HG03135 (cell line): ENCODE data around the gene HNRNPA0.
"Not testable (repeated sequence)": the region's sequence is repeated elsewhere in the genome, so short reads cannot be mapped to it uniquely, and the experiment has no call there.

Experiments used
- ATAC-seq: cut with Tn5 transposase; IDR thresholded peaks from one replicate; pipeline ENCODE4 v1.9.1; 2021; ENCODE audit warnings: mild to moderate bottlenecking, moderate library complexity; ENCODE audit not compliant: unreplicated experiment

Gene HNRNPA0

DNA sequence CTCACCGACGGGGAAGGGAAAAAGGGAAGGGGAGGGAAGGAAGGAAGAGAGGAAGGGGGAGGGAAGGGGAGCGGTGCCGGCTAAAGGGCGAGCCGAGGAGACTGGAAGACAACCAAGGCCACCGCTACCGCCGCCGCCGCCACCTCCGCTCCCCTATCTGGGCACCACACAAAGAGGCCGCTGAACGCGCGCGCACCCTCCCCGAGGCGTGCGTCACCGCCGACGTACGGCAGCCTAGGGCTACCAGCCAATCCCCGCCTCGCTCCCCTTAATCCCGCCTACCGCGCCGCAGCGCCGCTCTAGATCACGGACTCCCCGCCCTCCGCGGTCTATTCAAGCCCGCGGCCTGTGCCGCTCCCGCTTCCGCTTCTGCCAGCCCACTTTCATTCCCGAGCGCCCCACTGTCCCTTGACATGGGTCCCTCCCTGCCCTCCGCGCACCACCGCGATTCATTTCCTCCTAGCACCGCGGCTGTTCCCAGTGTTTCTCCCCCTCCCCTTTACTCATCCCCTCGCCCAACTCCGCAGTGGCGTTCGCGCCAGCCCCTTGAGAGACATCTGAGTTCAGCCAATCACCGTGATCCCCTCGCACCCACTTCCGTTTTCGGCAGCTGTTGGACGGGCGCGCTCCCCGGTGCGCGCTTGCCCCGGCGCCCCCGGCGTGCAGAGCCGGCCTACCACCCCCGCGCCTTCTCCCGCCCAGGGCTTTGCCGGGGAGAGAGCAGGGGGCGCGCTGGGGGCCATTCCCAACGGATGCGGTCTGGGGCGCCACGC is at the start of gene HNRNPA0:
Gene HNRNPA0, minus strand, starts transcription at position 176 of the 773 bp plus-strand sequence. CDS start 297 bp downstream, outside the sequence.
- peak; percentile 76 for ATAC-seq

DNA sequence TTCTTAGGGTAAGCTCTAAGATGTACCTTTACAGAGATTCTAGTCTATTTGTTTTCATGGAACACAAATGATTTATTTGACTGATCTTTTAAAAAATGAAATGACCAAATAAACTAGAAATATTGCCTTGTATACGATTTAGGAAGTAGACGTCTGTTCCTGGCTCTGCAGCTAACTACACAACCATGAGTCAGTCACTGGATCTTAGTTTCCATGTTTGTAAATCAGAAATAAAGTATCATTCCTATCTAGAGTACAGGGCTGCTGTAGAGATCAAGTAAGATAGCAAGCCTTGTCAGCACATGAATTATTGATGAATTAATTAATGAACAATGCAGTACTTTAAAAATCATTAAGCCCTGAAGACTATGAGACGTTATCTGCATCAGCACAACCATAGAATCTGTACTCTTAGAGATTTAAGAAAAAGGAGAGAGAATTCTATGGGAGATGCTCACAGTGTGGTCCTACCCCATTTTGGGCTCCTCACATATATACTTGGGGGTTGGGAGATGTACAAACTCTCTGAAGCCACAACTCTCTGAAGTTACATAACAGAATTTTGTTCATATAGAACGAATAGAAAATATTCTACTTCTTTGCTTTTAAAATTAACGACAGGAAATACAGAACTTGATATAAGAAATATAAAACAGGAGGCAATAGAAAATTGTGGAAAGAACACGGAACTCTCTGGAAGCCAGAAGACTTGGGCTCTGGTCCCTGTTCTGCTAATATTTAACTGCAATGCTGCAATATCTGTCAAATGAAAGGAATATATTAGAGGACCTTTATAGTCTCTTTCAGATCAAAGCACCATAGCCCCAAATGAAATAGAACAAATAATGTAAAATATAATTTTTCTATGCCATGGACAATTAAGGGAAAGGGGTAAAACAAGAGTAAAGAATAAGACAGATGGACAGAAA is 48.4 kb upstream of the HNRNPA0 start:
- no peak for ATAC-seq

DNA sequence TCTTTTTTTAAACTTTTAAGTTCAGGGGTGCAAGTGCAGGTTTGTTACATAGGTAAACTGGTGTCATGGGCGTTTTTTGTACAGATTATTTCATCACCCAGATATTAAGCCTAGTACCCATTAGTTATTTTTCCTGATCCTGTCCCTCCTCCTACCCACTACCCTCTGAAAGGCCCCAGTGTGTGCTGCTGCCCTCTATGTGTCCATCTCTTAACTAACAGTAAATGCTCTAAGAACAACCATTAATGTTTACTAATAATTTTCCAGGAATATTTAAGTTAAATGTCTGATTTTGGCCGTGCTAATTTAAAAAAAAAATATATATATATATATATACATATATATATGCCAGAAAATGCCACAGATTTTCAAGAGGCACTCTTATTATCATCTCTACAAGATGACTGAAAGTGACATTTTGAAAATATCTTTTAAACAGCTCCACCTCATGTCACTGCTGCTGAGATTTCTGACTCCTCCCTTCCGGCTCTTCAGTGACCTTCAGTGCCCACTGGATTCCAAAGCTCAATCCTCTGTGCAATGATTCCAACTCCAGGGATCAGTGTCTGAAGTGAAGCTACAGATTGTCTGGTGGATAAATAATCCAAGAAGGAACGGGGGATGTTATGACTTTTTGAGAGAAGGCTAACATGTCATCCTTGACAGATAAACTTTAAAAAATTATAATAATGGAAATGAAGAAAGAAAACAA is 46.7 kb upstream of the HNRNPA0 start:
- no peak for ATAC-seq

DNA sequence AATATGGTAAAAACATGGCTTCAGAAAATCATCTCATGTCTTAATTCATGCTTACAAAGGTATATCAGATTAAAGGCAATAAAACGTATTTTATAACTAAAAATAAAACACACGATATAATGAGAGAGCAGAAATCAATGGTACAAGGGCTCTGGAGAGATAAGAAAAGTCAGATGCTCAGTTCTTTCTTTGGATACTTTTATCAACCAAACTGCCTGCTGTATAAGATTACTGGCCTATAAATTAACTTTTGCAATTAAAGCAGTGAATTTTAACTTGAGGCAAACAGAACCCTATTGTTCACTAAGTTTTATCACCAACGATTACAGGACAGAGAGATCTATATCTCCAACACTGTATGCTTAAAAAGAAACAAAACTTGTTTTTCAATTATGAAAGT is 42.1 kb upstream of the HNRNPA0 start:
- no peak for ATAC-seq

DNA sequence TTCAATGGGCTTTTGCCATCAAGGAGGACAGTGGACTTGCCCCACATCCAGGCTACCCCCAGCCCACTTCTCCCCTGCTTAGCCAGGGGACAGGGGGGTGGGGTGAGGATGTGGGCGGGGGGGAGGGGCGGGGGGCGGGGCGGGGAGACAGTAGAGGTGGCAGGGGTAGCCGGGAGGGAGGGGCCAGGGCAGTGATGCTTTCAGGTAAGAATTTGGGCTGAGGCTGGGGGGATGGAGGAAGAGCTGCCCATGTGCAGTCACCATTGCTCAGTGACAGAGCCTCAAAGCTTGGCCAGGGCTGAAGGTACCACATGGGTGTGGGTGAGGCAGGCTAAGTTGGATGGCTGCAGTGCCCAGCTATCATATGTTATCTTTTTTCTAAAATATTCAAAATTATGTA is 40.7 kb upstream of the HNRNPA0 start:
- no peak for ATAC-seq

DNA sequence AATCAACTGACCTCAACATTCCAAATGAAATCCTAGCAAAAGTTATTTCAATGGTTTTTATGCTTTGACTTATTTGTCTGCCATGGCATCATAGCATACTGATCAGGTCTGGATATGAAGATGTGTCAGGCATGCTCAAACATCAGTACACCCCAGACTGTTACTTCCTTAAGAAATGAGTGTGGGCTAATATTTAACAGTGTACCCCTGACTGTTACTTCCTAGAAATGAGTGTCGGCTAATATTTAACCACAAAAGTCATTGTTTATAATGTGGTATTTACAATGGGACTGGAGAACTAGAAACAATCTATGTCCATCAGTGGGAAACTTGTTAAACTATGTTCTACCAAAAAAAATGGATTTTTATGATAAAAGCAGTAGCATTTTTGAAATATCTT is 38.1 kb upstream of the HNRNPA0 start:
- no peak for ATAC-seq

DNA sequence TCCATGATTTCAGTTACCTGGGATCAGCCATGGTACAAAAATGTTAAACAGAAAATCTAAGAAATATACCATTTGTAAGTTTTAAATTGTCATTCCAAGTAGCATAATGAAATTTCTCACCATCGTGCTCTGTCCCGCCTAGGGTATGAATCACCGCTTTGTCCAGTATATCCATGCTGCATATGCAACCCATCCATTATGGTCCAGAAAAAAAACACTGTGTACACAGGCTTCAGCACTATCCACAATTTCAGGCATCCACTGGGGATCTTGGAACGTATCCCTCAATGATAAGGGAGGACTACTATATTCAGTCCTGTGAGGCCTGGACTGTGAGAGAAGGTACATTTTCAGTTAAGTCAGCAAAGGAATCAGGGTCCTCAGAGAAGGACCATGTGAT is 37.6 kb upstream of the HNRNPA0 start:
- ATAC-seq: no peak

DNA sequence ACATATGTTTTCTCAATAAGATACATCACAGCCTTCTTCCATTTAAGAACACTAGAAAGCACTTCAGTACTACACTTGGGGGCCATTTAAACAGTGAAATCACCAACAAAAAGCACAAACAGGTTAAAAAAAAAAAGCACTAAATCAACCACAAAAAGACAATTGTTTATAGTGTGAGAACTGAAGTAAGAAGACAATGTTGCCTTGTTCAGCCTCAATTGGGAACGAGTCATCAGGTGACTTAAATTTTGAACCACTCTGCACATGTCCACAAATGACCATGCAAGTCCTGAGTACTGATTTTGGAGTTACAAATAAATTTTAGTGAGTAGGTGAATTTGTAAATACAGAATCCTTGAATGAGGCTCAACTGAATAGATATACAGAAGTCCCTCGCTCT is 37.2 kb upstream of the HNRNPA0 start:
- no peak for ATAC-seq

DNA sequence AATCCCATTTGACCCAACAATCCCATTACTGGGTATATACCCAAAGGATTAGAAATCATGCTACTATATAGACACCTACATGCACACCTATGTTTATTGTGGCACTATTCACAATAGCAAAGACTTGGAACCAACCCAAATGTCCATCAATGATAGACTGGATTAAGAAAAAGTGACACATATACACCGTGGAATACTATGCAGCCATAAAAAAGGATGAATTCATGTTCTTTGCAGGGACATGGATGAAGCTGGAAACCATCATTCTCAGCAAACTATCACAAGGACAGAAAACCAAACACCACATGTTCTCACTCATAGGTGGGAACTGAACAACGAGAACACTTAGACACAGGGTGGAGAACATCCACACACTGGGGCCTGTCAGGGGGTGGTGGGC is 34.4 kb upstream of the HNRNPA0 start:
- ATAC-seq: not testable (repeated sequence)

DNA sequence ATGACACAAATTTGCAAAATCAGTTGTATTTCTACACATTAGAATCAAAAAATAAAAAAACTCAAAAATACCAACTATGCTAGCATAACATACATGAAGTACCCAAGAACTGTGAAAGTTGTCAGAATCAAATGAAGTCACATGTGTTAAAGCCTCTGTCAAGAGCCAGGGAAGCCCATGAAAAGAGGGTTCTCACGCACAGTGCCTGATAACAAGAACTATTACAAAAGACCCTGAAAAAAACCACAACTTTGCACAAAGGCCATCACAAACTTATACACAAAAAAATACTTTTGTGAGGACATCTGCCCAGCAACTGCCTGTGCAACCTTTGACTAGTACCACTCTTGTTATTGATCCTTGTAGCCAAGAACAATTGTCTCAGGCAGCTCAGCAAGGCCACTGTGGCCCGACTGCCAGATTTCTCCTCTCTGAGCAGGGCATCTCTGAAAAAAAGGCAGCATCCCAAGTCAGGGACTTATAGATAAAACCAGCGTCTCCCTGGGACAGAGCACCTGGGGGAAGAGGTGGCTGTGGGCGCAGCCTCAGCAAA is 28.9 kb upstream of the HNRNPA0 start:
- ATAC-seq: no peak

DNA sequence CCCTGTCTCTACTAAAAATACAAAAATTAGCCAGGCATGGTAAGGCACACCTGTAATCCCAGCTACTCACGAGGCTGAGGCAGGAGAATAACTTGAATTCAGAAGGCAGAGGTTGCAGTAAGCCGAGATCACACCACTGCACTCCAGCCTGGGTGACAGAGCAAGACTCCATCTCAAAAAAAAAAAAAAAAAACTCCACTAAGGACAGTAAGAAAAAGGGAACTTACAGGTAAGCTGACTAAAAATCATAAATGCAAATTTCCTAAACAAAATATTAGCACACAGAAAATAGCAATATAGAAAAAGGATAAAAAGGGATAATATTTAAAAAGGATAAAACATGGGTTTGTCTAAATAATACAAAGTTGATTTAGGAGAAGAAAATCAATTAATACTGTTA is 27.9 kb upstream of the HNRNPA0 start:
- no peak for ATAC-seq

DNA sequence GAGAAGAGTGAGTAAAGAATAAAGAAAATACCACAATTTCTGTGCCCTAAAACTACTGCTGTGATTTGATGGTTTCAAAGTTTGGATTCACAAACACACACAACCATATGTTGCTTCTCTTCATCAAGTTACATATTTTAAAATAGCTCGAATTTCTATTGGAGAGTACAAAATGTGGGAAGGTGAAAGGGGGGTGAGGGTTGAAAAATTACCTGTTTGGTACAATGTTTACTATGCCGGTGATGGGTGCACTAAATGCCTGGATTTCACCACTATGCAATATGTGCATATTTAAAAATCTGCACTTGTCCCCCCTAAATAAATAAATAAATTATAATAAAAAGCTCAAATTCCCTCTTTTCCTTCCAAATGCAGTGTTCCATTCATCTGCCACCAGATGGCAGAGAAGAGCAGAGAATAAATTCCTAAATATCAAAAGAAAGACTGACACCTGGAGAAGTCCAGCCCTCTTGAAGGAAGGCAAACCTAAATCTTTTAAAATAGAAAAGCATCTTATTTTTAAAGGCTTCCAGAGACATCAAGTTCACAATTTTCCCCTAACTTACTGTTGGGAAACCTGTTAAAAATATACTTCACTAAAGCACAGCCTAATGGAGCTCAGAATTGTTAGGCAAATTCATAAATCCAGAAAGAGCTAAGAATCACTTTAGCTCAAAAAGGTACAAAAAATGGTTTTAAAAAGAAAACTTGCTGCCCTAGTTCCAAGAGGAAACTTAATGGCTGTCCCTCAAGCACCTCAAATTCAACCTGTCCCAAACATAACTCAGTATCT is 24.8 kb upstream of the HNRNPA0 start:
- ATAC-seq: no peak

DNA sequence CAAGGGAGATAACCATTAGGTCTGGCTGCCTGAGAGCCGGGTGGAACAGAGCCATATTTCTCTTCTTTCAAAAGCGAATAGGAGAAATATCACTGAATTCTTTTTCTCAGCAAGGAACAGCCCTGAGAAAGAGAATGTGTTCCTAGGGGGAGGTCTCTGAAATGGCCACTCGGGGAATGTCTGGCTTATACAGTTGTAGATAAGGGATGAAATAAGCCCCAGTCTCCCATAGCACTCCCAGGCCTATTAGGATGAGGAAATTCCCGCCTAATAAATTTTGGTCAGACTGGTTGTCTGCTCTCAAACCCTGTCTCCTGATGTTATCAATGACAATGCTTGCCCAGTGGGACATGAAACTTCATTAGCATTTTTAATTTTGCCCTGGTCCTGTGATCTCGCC is 13.8 kb upstream of the HNRNPA0 start:
- not testable (repeated sequence) for ATAC-seq

DNA sequence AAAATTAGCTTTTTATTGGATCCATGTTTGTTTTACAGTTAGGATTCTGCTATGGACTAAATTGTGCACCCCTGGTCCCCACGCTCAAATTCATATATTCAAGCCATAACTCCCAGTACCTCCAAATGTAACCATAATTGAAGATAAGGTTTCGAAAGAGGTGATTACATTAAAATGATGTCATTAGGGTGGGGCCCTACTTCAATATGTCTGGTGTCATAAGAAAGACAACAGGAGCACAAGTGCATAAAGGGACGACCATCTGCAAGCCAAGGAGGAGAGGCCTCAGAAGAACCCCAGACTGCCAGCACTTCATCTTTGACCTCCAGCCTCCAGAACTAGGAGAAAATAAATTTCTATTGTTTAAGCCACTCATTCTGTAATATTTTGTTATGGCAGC is 7.4 kb upstream of the HNRNPA0 start:
- ATAC-seq: no peak

DNA sequence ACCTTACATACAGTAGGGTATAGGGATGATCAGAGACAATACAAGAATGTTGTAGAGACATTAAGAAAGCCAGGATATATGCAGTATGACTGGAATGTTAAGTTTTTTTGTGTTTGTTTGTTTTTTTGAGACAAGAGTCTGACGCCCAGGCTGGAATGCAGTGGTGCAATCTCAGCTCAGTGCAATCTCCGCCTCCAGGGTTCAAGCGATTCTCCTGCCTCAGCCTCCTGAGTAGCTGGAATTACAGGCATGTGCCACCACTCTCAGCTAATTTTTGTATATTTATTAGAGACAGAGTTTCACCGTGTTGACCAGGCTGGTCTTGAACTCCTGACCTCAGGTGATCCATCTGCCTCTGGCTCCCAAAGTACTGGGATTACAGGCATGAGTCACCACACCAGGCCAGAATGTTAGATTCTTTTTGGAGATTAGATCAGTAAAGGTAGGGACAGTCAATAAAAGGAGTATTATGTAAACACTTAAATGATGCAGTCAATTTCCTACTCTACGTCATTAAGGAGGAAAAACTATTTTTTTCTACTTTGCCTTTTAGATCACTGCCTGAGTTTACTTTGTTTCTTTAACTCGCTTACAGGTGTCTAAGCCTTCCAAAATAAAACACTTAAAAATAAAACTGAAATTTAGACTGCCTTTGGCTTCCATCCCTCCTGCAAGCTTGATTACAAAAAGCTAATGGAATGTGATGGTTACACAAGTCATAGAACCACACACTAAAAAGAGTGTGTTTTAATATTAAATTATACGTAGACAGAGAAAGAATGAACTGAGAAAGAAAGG is 6.8 kb upstream of the HNRNPA0 start:
- ATAC-seq: no peak

DNA sequence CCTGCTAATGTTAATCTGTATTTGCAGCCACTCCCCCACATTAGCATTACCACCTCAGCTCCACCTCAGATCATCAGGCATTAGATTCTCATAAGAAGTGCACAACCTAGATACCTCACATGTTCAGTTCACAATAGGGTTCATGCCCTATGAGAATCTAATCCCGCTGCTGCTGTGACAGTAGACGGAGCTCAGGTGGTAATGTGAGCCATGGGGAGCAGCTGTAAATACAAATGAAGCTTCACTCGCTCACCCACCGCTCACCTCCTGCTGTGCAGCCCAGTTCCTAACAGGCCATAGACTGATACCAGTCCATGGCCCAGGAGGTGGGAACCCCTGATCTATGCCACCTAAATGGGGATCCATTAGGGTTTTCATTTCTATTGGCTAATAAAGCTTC is 6.1 kb upstream of the HNRNPA0 start:
- ATAC-seq: no peak

DNA sequence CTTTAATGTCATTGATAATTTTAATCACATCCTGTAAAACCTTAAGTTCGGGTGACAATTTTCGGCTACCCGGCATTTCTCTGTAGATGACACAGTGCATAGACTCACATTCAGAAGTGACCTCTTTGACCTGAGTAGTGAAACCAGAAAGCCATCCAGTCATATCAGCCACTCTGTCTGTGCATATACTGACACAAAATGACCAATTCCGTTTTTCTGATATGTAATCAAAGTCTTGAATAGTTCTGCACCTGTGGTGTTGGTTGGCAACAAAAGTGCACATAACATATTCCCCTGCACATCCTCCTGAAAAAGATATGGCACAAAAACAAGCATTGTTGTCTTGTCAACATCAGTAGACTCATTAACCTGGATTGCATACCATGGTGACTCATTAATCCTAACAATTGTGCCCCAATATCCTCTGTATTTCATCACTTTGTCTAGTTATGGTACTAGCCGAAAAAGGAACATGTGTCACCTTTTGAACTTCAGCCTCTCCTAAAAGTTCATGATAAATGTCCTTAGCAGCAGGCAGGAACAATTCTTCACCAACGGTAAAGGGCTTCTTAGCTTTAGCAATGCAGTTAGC is 4.6 kb upstream of the HNRNPA0 start:
- peak; percentile 19 for ATAC-seq

DNA sequence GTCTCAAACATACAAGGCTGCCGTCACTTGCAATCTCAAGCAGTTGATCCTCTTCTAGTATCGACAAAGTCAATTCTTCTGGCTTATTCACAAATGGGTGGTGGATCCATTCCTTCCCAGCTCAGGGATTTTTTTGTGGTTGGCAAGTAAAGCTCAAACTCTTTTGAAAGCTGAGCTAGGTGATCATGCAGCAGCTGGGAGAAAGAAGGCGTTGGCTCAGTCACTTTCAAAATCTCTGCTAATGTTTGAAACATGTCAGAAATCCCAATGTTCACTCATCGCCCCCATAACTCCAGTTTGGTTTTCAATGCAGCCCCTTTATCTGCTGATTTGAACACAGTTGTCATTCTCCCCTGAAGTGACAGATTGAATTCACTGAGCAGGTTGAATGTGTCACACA is 4.0 kb upstream of the HNRNPA0 start:
- no peak for ATAC-seq

DNA sequence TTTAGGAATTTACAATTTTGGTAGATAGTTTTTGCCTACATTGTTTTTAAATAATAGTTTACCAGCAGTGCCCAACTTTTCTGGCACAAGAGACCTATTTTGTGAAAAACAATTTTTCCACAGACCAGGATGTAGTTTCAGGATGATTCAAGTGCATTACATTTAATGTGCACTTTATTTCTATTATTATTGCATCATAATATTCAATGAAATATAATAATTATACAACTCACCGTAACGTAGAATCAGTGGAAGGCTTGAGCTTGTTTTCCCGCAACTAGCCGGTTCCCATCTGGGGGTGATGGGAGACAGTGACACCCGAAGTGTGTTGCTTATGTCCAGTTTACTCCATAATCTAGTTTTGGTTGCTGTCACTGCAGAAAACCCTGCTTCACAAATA is 3.5 kb upstream of the HNRNPA0 start:
- ATAC-seq: no peak
